H9 (cell line): ENCODE data around the gene ACOXL. TPM values are rescaled to one million over a fixed set of nuclear protein-coding genes. Genes with fewer than 3 reads are reported as not detected.

ENCODE experiments used
- DNase-seq: peaks from one replicate; pipeline ENCODE4 v3.0.0-alpha.2; 2017
- H2AFZ ChIP-seq: one replicate; pipeline ENCODE4 v1.6.1; 2013; ENCODE audit warnings: mild to moderate bottlenecking, low read length, control low read depth, moderate library complexity
- H2AK5ac ChIP-seq: 2 replicates; pipeline ENCODE4 v1.6.1; 2013; ENCODE audit warnings: low read length, control low read depth, mixed read lengths; ENCODE audit not compliant: insufficient read length
- H2BK120ac ChIP-seq: one replicate; pipeline ENCODE4 v1.6.1; 2013; ENCODE audit warnings: low read depth, mild to moderate bottlenecking, low read length, control low read depth, inconsistent platforms; ENCODE audit not compliant: poor library complexity, severe bottlenecking
- H2BK12ac ChIP-seq: 2 replicates; pipeline ENCODE4 v1.6.1; 2013; ENCODE audit warnings: low read length, control low read depth, mixed read lengths, low read depth; ENCODE audit not compliant: insufficient read length
- H2BK15ac ChIP-seq: 2 replicates; pipeline ENCODE4 v1.6.1; 2013; ENCODE audit warnings: low read depth, low read length, control low read depth
- H2BK20ac ChIP-seq: one replicate; pipeline ENCODE4 v1.6.1; 2013; ENCODE audit warnings: low read depth, mild to moderate bottlenecking, low read length, control low read depth, inconsistent platforms; ENCODE audit not compliant: poor library complexity, severe bottlenecking
- H2BK5ac ChIP-seq: 2 replicates; pipeline ENCODE4 v1.6.1; 2013; ENCODE audit warnings: low read length, control low read depth, mixed read lengths; ENCODE audit not compliant: insufficient read length
- H3K14ac ChIP-seq: 2 replicates; pipeline ENCODE4 v1.6.1; 2013; ENCODE audit warnings: low read length, control low read depth; ENCODE audit not compliant: insufficient read depth
- H3K18ac ChIP-seq: 2 replicates; pipeline ENCODE4 v1.6.1; 2013; ENCODE audit warnings: low read depth, mild to moderate bottlenecking, mixed read lengths, low read length, control low read depth; ENCODE audit not compliant: insufficient read length
- H3K23ac ChIP-seq: 2 replicates; pipeline ENCODE4 v1.6.1; 2013; ENCODE audit warnings: low read length, control low read depth, mixed read lengths, low read depth; ENCODE audit not compliant: insufficient read length
- H3K23me2 ChIP-seq: 2 replicates; pipeline ENCODE4 v1.6.1; 2013; ENCODE audit warnings: low read depth, mild to moderate bottlenecking, mixed read lengths, low read length, control low read depth; ENCODE audit not compliant: insufficient read length, poor library complexity, severe bottlenecking
- H3K27ac ChIP-seq: 2 replicates; pipeline ENCODE4 v1.5.1; 2013; ENCODE audit warnings: low read length, control low read depth, mixed read lengths, low read depth; ENCODE audit not compliant: insufficient read length
- H3K27me3 ChIP-seq: 2 replicates; pipeline ENCODE4 v1.6.1; 2013; ENCODE audit warnings: low read length, control low read depth, inconsistent platforms; ENCODE audit not compliant: insufficient read depth
- H3K4ac ChIP-seq: 2 replicates; pipeline ENCODE4 v1.6.1; 2013; ENCODE audit warnings: low read depth, mild to moderate bottlenecking, control low read depth, inconsistent platforms, low read length, moderate library complexity
- H3K4me1 ChIP-seq: 2 replicates; pipeline ENCODE4 v1.6.1; 2013; ENCODE audit warnings: low read length, control low read depth, inconsistent platforms; ENCODE audit not compliant: insufficient read depth
- H3K4me2 ChIP-seq: 2 replicates; pipeline ENCODE4 v1.6.1; 2013; ENCODE audit warnings: low read length, control low read depth, mixed read lengths; ENCODE audit not compliant: insufficient read length, insufficient read depth
- H3K56ac ChIP-seq: 2 replicates; pipeline ENCODE4 v1.6.1; 2013; ENCODE audit warnings: low read depth, mild to moderate bottlenecking, mixed read lengths, low read length, control low read depth; ENCODE audit not compliant: insufficient read length
- H3K79me1 ChIP-seq: 2 replicates; pipeline ENCODE4 v1.6.1; 2013; ENCODE audit warnings: low read depth, mild to moderate bottlenecking, moderate library complexity, low read length, control low read depth, inconsistent platforms; ENCODE audit not compliant: insufficient read depth, poor library complexity, severe bottlenecking
- H3K79me2 ChIP-seq: 2 replicates; pipeline ENCODE4 v1.6.1; 2013; ENCODE audit warnings: low read length, control low read depth, inconsistent platforms; ENCODE audit not compliant: insufficient read depth
- H3K9ac ChIP-seq: 2 replicates; pipeline ENCODE4 v1.6.1; 2013; ENCODE audit warnings: low read length, control low read depth, mixed read lengths; ENCODE audit not compliant: insufficient read length; ENCODE audit errors: extremely low read depth
- H3K9me3 ChIP-seq: one replicate; pipeline ENCODE4 v1.6.1; 2013; ENCODE audit warnings: low read depth, low read length, inconsistent platforms; ENCODE audit not compliant: control insufficient read depth
- H3T11ph ChIP-seq: one replicate; pipeline ENCODE4 v1.6.1; 2013; ENCODE audit warnings: mild to moderate bottlenecking, low read length, control low read depth, inconsistent platforms
- H4K20me1 ChIP-seq: one replicate; pipeline ENCODE4 v1.6.1; 2013; ENCODE audit not compliant: control insufficient read depth, insufficient read length, insufficient read depth
- H4K5ac ChIP-seq: 2 replicates; pipeline ENCODE4 v1.6.1; 2013; ENCODE audit warnings: low read depth, mild to moderate bottlenecking, mixed read lengths, low read length, control low read depth; ENCODE audit not compliant: insufficient read length
- H4K8ac ChIP-seq: replicated peaks from 2 replicates; pipeline ENCODE4 v1.6.1; 2013; ENCODE audit warnings: low read length, control low read depth, mixed read lengths, low read depth; ENCODE audit not compliant: insufficient read length
- H4K91ac ChIP-seq: 2 replicates; pipeline ENCODE4 v1.6.1; 2013; ENCODE audit warnings: low read depth, mild to moderate bottlenecking, moderate library complexity, mixed read lengths, low read length, control low read depth; ENCODE audit not compliant: insufficient read length
- H3K27ac Mint-ChIP-seq, 3 experiments: 2 replicates in 2 of 3; 3 replicates in 1 of 3; pipeline ENCODE4 v1.8.0; 2020 to 2021; ENCODE audit warnings: mixed read lengths in 3 of 3, mild to moderate bottlenecking in 1 of 3, moderate library complexity in 1 of 3
- H3K27me3 Mint-ChIP-seq: 2 replicates; pipeline ENCODE4 v1.8.0; 2021; ENCODE audit warnings: low read depth, mild to moderate bottlenecking, moderate library complexity, mixed read lengths
- H3K36me3 Mint-ChIP-seq, 3 experiments: 2 replicates in 2 of 3; 3 replicates in 1 of 3; pipeline ENCODE4 v1.8.0; 2020 to 2021; ENCODE audit warnings: low read depth in 3 of 3, mixed read lengths in 3 of 3; ENCODE audit not compliant: insufficient read depth in 1 of 3
- H3K4me1 Mint-ChIP-seq, 2 experiments: 2 replicates each; pipeline ENCODE4 v1.8.0; 2020; ENCODE audit warnings: mixed read lengths in 2 of 2
- H3K4me3 Mint-ChIP-seq, 2 experiments: 2 replicates in 1 of 2; 3 replicates in 1 of 2; pipeline ENCODE4 v1.8.0; 2020 to 2021; ENCODE audit warnings: mild to moderate bottlenecking in 2 of 2, mixed read lengths in 2 of 2, moderate library complexity in 1 of 2
- H3K9me3 Mint-ChIP-seq, 2 experiments: 2 replicates in 1 of 2; 3 replicates in 1 of 2; pipeline ENCODE4 v1.8.0; 2020; ENCODE audit warnings: mild to moderate bottlenecking in 2 of 2, mixed read lengths in 2 of 2, moderate library complexity in 1 of 2
- CTCF ChIP-seq: fragments of 200-600 bp; sonication (generic); conservative IDR thresholded peaks from 3 replicates; pipeline ENCODE4 v1.8.0; 2021; ENCODE audit warnings: antibody characterized with exemption, mild to moderate bottlenecking
- WGBS: extraction: QIAGEN DNeasy Blood & Tissue Kit; methylation state at CpG from one replicate; pipeline ENCODE4 v1.1.7; 2013; ENCODE audit warnings: missing lambda C conversion rate, low lambda C conversion rate, mixed read lengths; ENCODE audit not compliant: insufficient read length; ENCODE audit errors: extremely low coverage; 5-methylcytosine and 5-hydroxymethylcytosine counted together
- total RNA-seq: library from RNA; stranded (reverse); gene quantifications from 2 replicates; pipeline ENCODE4 v1.2.1, GENCODE V29; 2021

The ACOXL gene
- total RNA-seq, 1 experiment from 2014 or later, result 37.6 TPM

- Histone ChIP-seq H2BK5ac (no peak overlapping the region), H3K79me1 (no peaks in the 10 kb centered on the region), H3K9ac (no peak overlapping the region), H3K18ac (no peak overlapping the region), H2BK15ac (no peak overlapping the region), H3K4me2 (no peak overlapping the region), H3K79me2 (no peaks in the 10 kb centered on the region), H3K4me1 (peaks cover 5% of the 10 kb centered on the region; the same call in 1 of the 2 replicates), H3T11ph (no peak overlapping the region), H3K56ac (no peak overlapping the region), H3K27ac (no peak overlapping the region), H3K23me2 (no peaks in the 10 kb centered on the region), H2AK5ac (no peak overlapping the region), H2BK12ac (no peak overlapping the region), H4K20me1 (no peaks in the 10 kb centered on the region), H3K4ac (no peak overlapping the region), H3K23ac (no peak overlapping the region), H2AFZ (no peak overlapping the region), H2BK20ac (no peak overlapping the region), H4K5ac (no peak overlapping the region), H3K27me3 (no peaks in the 10 kb centered on the region), H4K91ac (no peak overlapping the region), H4K8ac (no peak overlapping the region), H3K9me3 (no peaks in the 10 kb centered on the region), H3K14ac (no peak overlapping the region), H2BK120ac (no peak overlapping the region)
- peaks cover 17 to 24% of the 10 kb centered on the region in 2 experiments for H3K4me1 Mint-ChIP-seq
- H3K4me3 Mint-ChIP-seq, result no peak overlapping the region
- peaks cover 4% of the 10 kb centered on the region in 2 experiments; a peak in 1 of 5 replicates for H3K9me3 Mint-ChIP-seq
- WGBS, result no CpG with 5 or more reads among the region's 8 CpGs
- peaks cover 5 to 29% (median 19%) of the 10 kb centered on the region in 3 experiments for H3K36me3 Mint-ChIP-seq
- peak; percentile 20 for DNase-seq
- H3K27me3 Mint-ChIP-seq, result no peaks in the 10 kb centered on the region
- TF ChIP-seq CTCF, result no peak
- peak overlapping the region in 1 of 3 experiments; percentile 54; a peak in 1 of 7 replicates for H3K27ac Mint-ChIP-seq
Measured at GRCh38 chr2:111032721-111033429, 300.5 kb downstream of the ACOXL start.
